GM19324 (cell line): Measurements from ENCODE around the gene ALPG.
"Not testable (repeated sequence)": the region's sequence is repeated elsewhere in the genome, so short reads cannot be mapped to it uniquely, and the experiment has no call there.

Source experiments
- ATAC-seq: cut with Tn5 transposase; IDR thresholded peaks from one replicate; pipeline ENCODE4 v1.9.1; 2021; ENCODE audit warnings: mild to moderate bottlenecking, moderate library complexity; ENCODE audit not compliant: unreplicated experiment, low FRiP score

The ALPG gene

GRCh38 chr2:232394431-232394830 is 12.2 kb upstream of the ALPG start:
- ATAC-seq = not testable (repeated sequence)

- ATAC-seq = no peak
These were observed 11.1 kb upstream of the ALPG start for GRCh38 chr2:232395586-232395985.

DNA sequence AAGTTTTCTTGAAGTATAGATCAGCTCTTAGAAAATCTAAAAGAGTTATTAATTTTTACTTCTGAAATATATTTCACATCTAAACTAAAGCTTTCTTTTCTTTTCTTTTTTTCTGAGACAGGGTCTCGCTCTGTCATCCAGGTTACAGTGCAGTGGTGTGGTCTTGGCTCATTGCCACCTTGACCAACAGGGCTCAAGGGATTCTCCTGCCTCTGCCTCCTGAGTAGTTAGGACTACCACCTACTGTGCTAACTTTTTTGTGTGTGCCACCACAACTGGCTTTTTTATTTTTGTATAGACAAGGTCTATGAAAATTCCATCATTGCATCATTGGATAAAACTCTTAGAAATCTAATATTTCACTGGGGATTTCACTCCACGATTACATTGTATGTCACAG is 10.0 kb upstream of the ALPG start:
- no peak for ATAC-seq

DNA sequence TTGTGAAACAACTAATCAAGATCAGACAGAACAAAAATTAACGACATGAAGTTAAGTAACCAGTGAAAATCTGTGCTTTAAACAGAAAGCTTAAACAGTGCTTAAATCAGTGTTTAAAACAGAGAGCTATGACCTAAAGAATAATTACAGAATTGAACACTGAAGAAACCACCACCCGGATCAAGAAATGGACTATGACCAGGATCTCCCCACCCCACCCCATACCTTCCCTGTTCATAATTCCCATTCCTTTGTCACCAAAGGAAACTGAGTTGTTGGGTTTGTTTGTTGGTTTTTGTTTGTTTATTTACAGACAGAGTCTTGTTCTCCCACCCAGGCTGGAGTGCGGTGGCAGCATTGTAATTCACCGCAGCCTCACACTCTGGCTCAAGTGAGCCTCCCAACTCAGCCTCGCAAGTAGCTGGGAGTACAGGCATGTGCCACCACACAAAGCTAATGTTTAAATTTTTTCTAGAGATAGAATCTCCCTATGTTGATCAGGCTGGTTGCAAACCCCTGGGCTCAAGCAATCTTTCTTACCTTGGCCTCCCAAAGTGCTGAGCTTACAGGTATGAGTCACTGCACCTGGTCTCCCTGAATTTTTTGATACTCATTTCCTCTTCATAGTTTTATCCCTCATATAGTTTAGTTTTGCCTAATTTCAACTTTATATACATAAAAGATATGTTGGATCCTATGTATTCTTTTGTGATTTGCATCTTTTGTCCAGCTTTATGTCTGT is 8.2 kb upstream of the ALPG start:
- no peak for ATAC-seq

DNA sequence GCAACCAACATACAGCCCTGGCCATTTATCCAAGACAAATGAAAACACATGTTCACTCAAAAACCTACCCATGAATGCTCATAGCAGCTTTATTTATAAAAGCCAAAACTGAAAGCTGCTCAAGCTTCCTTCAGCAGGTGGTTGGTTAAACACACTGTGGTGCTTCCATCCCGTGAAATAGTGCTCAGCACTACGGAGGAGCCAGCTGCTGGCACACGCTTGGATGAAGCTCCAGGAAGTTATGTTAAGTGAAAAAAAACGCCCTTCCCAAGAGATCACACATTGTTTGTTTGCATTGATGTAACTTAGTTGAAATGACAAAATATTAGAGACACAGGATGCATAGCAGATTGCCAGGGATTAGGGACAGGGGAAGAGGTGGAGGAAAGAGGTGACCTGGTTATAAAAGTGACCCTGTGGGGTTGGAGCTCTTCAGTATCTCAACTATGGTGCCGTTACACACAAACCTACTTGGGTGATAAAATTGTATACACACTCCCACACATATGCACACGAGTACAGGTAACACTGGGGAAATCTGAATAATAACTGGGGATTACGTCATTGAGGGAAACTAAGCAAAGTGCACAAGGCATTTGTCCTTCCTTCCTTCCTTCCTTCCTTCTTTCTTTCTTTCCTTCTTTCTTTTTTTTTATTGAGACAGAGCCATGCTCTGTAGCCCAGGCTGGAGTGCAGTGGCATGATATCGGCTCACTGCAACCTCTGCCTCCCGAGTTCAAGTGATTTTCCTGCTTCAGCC is 6.2 kb upstream of the ALPG start:
- no peak for ATAC-seq

DNA sequence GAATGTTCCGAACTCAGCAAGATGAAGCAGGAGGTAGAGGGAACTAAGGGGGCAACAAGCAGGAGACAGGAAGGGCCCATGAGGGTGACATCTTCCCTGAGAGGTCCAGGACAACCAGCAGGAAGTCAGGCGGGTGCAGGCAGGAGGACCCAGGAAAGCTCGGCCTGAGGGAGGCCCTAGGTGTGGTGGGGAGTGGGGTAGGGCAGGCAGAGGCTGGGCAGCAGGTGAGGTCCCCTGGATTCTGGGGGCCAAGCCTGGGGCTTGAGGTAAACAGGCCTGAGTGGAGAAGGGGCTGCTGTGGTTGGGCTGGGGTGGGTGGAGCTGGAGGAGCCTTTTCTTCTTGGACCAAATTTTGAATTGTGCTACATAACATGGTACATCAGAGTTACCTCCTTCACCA is 4.1 kb upstream of the ALPG start:
- no peak for ATAC-seq

DNA sequence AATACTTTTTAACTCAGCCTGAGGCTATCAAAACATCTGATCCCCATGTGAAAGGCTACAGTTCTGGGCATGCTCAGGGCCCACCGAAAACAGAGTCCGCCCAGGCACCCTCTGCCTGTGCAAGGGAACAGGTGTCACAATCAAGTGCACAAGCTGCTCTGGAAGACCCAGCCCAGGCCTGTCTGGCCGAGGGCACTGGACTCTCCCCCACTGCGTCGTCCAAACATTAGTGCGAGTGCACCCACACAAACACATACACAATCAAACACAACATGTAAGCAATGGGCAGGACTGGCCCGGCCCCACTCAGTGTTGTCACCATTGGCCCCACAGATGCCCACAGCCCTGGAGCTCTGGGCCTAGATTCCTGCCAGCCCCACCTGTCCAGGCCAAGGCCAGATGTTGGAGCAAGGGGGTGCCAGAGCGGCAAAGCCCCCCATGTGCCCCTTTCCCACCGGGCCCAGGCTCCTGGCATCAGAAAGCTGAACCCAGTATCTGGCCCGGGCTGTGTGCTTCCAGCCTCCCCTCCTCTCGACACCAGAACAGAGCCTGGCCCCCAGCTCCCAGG is 617 bp upstream of the ALPG start:
- no peak for ATAC-seq

GRCh38 chr2:232407428-232408150 is 945 bp downstream of the ALPG start:
- ATAC-seq = not testable (repeated sequence)

GRCh38 chr2:232408269-232408668 is 1.6 kb downstream of the ALPG start:
- not testable (repeated sequence) for ATAC-seq

GRCh38 chr2:232409617-232410016 is 3.0 kb downstream of the ALPG start:
- not testable (repeated sequence) for ATAC-seq

GRCh38 chr2:232410238-232410900 is 3.7 kb downstream of the ALPG start:
- no peak for ATAC-seq

DNA sequence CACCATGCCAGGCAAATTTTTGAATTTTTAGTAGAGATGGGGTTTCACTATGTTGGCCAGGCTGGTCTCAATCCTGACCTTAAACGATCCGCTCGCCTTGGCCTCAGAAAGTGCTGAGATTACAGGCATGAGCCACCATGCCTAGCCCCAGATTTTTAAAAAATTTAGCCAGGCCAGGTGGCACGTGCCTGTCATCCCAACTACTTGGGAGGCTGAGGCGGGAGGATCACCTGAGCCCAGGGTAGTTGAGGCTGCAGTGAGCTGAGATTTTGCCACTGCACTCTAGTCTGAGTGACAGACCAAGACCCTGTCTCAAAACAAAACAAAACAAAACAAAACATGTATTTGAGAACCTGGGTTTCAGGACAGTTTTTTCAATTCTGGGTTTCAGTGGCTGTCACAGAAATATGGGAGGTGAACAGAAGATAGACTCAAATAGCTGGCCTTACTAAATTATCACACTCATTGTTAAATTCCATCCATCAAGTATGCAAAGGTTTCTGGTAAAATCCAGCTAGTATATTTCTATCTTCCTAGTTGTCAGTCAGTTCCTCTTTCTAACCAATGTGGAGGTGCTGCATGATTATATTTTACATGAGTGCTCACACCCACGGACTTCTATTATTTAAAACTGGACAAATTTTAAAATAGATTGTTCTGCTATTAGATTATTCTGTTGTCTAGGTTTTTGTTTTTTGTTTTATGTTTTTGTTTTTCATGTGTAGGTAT is 5.4 kb downstream of the ALPG start:
- no peak for ATAC-seq

GRCh38 chr2:232412986-232413385 is 6.3 kb downstream of the ALPG start:
- no peak for ATAC-seq

DNA sequence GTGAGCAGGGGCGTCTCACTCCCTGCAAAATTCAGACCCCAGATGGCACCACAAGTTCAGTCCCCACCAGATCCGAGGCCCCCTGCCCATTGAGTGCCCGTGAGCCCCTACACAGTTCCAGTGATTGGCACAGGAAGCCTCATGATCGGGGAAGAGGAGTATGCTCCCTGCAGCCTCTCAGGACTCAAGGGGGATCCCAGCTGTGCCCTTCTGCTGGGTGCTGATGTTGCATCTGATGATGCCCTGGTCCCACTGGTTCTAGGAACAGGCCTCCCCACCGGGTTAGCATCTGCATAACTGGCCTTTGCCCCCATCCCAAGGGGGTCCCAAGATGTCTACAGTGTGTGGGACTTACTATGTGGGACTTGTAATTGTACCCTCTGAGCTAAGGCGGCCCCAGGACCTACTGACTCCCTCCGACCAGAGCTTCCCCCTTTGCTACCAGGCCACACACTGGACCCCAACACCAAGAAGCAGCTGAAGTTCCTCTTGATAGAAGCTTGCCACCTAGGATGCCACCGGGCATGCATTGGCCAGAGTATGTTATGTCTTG is 8.6 kb downstream of the ALPG start:
- no peak for ATAC-seq

DNA sequence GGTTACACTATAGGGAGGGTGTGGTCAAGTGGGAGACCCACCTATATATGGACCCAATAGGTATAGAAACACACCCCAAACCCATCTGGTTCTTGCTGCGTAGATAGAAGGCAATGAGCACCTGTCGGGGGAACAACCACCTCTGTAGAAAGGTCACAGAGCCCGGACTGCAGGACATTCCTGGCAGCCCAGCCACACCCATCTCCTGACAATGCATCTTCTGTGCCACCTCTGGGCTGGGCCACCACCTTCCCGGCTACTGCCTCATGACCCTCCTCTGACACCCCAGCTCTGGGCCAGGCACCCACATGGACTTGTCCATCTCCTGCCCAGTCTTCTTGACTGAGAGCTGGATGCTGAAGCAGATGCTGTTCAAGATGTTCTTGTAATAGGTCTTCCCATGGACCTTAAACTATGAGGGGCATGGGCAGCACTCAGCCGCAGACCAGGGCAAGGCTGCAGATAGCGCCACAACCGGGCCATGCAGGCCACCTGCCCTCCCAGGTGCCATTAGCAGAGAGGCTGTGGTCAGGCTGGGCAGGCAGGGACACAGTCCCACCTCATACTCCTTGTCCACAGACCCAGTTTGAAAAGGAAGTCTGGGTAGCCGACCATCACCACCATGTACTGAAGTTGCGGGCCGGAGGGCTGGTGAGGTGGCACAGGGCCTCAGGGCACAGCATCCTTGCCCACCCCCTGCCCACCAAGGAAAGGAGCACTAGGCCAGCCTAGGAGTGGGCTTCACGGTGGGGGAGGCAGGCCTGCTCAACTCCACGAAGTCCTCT is 9.3 kb downstream of the ALPG start:
- no peak for ATAC-seq

GRCh38 chr2:232416521-232417470 is 10.2 kb downstream of the ALPG start:
- no peak for ATAC-seq

DNA sequence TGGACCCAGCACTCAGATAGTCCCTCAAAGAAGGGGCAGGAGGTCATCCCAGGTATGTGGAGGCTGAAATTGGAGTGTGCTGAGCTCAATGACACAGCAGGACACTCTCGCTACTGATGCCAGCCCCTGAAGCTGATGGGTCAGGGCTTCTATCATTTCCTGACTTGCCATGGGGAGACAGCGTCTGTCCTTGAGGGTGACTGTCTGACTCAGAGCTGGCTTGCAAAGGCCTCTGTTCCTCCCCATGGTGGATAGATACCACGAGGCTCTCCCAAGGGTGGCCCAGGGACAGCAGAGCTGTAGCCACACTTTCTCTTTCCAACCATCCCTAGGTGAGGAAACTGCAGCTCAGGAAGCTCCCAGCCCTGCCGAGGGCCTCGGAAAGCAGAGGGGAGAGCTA is 10.8 kb downstream of the ALPG start:
- ATAC-seq = no peak

GRCh38 chr2:232418056-232418455 is 11.4 kb downstream of the ALPG start:
- no peak for ATAC-seq
